ENCODE data around the gene OR5K2.

OR5K2 gene

DNA sequence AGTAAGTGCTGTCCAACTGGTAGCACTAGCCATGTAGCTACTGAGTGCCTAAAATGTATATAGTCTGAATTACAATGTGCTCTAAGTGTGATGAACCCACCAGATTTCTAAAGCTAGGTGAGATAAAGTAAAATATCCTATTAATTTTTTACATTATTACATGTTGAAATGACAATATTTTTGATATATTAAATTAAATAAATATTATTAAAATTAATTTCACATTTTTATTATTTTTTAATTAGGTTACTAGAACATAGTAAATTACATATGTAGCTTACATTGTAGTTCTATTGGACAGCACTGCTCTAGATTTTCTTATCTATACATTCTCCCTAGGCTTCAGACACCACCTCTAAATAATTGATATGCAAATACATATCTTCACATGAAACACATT lies 43.7 kb upstream of the OR5K2 start:
- no peak overlapping the region for H3K4me2 ChIP-seq (ENCODE audit: low read depth, low read length, poor library complexity, severe bottlenecking)
- H3K9ac ChIP-seq (ENCODE audit: low read length) = no peak overlapping the region
- H3K36me3 ChIP-seq (ENCODE audit: low read length) = no peaks in the 10 kb centered on the region
- H2AFZ ChIP-seq (ENCODE audit: low read depth, low read length, severe bottlenecking) = no peak overlapping the region
- H3F3A ChIP-seq (ENCODE audit: insufficient read depth) = no peaks in the 10 kb centered on the region
- no peaks in the 10 kb centered on the region for H3K9me3 ChIP-seq (ENCODE audit: insufficient read depth, low read length)
- no peak for TF ChIP-seq EZH2phosphoT487 (conservative IDR thresholded peaks at IDR 0.05; ENCODE audit: low read length)
- TF ChIP-seq, protein P1, sequence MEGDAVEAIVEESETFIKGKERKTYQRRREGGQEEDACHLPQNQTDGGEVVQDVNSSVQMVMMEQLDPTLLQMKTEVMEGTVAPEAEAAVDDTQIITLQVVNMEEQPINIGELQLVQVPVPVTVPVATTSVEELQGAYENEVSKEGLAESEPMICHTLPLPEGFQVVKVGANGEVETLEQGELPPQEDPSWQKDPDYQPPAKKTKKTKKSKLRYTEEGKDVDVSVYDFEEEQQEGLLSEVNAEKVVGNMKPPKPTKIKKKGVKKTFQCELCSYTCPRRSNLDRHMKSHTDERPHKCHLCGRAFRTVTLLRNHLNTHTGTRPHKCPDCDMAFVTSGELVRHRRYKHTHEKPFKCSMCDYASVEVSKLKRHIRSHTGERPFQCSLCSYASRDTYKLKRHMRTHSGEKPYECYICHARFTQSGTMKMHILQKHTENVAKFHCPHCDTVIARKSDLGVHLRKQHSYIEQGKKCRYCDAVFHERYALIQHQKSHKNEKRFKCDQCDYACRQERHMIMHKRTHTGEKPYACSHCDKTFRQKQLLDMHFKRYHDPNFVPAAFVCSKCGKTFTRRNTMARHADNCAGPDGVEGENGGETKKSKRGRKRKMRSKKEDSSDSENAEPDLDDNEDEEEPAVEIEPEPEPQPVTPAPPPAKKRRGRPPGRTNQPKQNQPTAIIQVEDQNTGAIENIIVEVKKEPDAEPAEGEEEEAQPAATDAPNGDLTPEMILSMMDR (IDR thresholded peaks at IDR 0.05; ENCODE audit: insufficient read depth, low read length, poor library complexity, severe bottlenecking) = no peak
- H3K9me2 ChIP-seq (replicated peaks; ENCODE audit: insufficient read depth, low read length) = no peaks in the 10 kb centered on the region
- H3K27ac ChIP-seq (ENCODE audit: low read depth, low read length) = no peak overlapping the region
- H3K4me3 ChIP-seq (ENCODE audit: insufficient read depth, low read length, poor library complexity, severe bottlenecking) = no peak overlapping the region
- H3K27me3 ChIP-seq (ENCODE audit: low read length) = no peaks in the 10 kb centered on the region
- no peaks in the 10 kb centered on the region for H4K20me1 ChIP-seq (ENCODE audit: low read depth, low read length)
- no peaks in the 10 kb centered on the region for H3K79me2 ChIP-seq (ENCODE audit: insufficient read depth, low read length)

DNA sequence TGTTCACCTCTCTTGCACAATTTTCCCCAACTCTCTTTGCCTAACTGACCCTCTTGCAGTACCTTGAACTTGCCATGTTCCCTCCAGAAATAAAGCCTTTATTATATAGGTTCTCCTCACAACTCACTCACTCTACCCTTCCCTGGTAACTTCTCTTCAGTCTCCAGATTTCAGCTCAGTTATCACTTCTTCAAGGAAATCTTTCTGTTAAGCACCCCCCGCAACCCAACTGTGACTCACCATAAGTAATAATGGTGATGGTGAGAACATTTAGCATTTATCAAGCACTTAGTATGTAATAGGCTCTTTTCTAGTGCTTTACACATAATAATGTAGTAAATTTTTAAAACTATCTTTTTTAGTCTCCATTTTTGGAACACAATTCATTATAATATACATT lies 42.6 kb upstream of the OR5K2 start:
- Histone ChIP-seq H3K4me2 (ENCODE audit: low read depth, low read length, poor library complexity, severe bottlenecking) (no peak overlapping the region), H3K9ac (ENCODE audit: low read length) (no peak overlapping the region), H2AFZ (ENCODE audit: low read depth, low read length, severe bottlenecking) (no peak overlapping the region), H3K36me3 (ENCODE audit: low read length) (no peaks in the 10 kb centered on the region), H3K27me3 (ENCODE audit: low read length) (no peaks in the 10 kb centered on the region), H3F3A (ENCODE audit: insufficient read depth) (no peaks in the 10 kb centered on the region), H3K4me3 (ENCODE audit: insufficient read depth, low read length, poor library complexity, severe bottlenecking) (no peak overlapping the region), H4K20me1 (ENCODE audit: low read depth, low read length) (no peaks in the 10 kb centered on the region), H3K9me2 (replicated peaks; ENCODE audit: insufficient read depth, low read length) (no peaks in the 10 kb centered on the region), H3K27ac (ENCODE audit: low read depth, low read length) (no peak overlapping the region), H3K79me2 (ENCODE audit: insufficient read depth, low read length) (no peaks in the 10 kb centered on the region), H3K9me3 (ENCODE audit: insufficient read depth, low read length) (no peaks in the 10 kb centered on the region)
- no peak for TF ChIP-seq EZH2phosphoT487 (conservative IDR thresholded peaks at IDR 0.05; ENCODE audit: low read length)
- TF ChIP-seq, protein P1 (IDR thresholded peaks at IDR 0.05; ENCODE audit: insufficient read depth, low read length, poor library complexity, severe bottlenecking) = no peak

DNA sequence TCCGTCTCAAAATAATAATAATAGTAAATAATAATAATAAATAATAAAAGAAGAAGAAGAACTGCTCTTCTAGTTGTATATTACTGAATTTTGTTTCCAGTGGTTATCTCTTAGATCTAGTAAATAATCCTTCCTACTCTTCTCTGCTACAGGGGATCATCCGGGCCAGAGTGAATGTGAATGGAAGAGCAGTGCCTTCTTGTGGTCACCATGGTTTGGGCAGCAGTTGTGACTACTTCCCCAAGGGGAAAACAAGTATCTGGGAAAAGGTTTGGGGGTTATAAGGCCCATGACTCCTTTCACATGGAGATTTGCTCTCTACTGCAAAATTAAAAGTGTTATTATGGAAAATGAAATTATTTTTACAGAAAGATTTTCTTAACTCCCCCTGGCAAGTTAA lies 39.9 kb upstream of the OR5K2 start:
- Histone ChIP-seq H3K4me3 (ENCODE audit: insufficient read depth, low read length, poor library complexity, severe bottlenecking) (no peak overlapping the region), H3K9me2 (replicated peaks; ENCODE audit: insufficient read depth, low read length) (no peaks in the 10 kb centered on the region), H3K9ac (ENCODE audit: low read length) (no peak overlapping the region), H3K79me2 (ENCODE audit: insufficient read depth, low read length) (no peaks in the 10 kb centered on the region), H3K36me3 (ENCODE audit: low read length) (no peaks in the 10 kb centered on the region), H3K9me3 (ENCODE audit: insufficient read depth, low read length) (no peaks in the 10 kb centered on the region), H3K27me3 (ENCODE audit: low read length) (no peaks in the 10 kb centered on the region), H3K4me2 (ENCODE audit: low read depth, low read length, poor library complexity, severe bottlenecking) (no peak overlapping the region), H2AFZ (ENCODE audit: low read depth, low read length, severe bottlenecking) (no peak overlapping the region), H3K27ac (ENCODE audit: low read depth, low read length) (no peak overlapping the region), H3F3A (ENCODE audit: insufficient read depth) (no peaks in the 10 kb centered on the region), H4K20me1 (ENCODE audit: low read depth, low read length) (no peaks in the 10 kb centered on the region)
- no peak for TF ChIP-seq EZH2phosphoT487 (conservative IDR thresholded peaks at IDR 0.05; ENCODE audit: low read length)
- TF ChIP-seq, protein P1 (IDR thresholded peaks at IDR 0.05; ENCODE audit: insufficient read depth, low read length, poor library complexity, severe bottlenecking) = no peak

Data from SU-DHL-6 (cell line).